GM23248 (cell line): Measurements from ENCODE around the gene FAM83D. TPM values are rescaled to one million over a fixed set of nuclear protein-coding genes. Genes with fewer than 3 reads are reported as not detected.
A peak's percentile ranks its signal among the peaks of the same experiment; 100 is the strongest.

Experiments
- DNase-seq: peaks from one replicate; pipeline ENCODE4 v3.0.0-alpha.2; 2015
- H2AFZ ChIP-seq: fragments of 200-600 bp; sonication (generic); 2 replicates; pipeline ENCODE4 v1.6.1; 2016; ENCODE audit warnings: antibody characterized with exemption
- H3F3A ChIP-seq: fragments of 200-600 bp; sonication (generic); 2 replicates; pipeline ENCODE4 v1.6.1; 2016; ENCODE audit warnings: mild to moderate bottlenecking, antibody characterized with exemption, mixed run types; ENCODE audit not compliant: insufficient read depth
- H3K27ac ChIP-seq: fragments of 200-600 bp; sonication (generic); 2 replicates; pipeline ENCODE4 v1.5.1; 2016; ENCODE audit warnings: mild to moderate bottlenecking
- H3K27me3 ChIP-seq: fragments of 200-600 bp; sonication (generic); replicated peaks from 2 replicates; pipeline ENCODE4 v1.6.1; 2016; ENCODE audit warnings: mild to moderate bottlenecking; ENCODE audit not compliant: insufficient read depth
- H3K36me3 ChIP-seq: fragments of 200-600 bp; sonication (generic); 2 replicates; pipeline ENCODE4 v1.6.1; 2016; ENCODE audit warnings: low read depth, mild to moderate bottlenecking
- H3K4me1 ChIP-seq: fragments of 200-600 bp; sonication (generic); 2 replicates; pipeline ENCODE4 v1.6.1; 2016; ENCODE audit warnings: mild to moderate bottlenecking; ENCODE audit not compliant: insufficient read depth
- H3K4me2 ChIP-seq: fragments of 200-600 bp; sonication (generic); one replicate; pipeline ENCODE4 v1.6.1; 2016; ENCODE audit warnings: mild to moderate bottlenecking; ENCODE audit not compliant: unreplicated experiment
- H3K4me3 ChIP-seq: fragments of 200-600 bp; sonication (generic); 2 replicates; pipeline ENCODE4 v1.5.1; 2016; ENCODE audit warnings: mild to moderate bottlenecking
- H3K79me2 ChIP-seq: fragments of 200-600 bp; sonication (generic); 2 replicates; pipeline ENCODE4 v1.6.1; 2016; ENCODE audit warnings: mild to moderate bottlenecking; ENCODE audit not compliant: insufficient read depth
- H3K9ac ChIP-seq: fragments of 200-600 bp; sonication (generic); 2 replicates; pipeline ENCODE4 v1.6.1; 2016; ENCODE audit warnings: mild to moderate bottlenecking
- H3K9me2 ChIP-seq: fragments of 200-600 bp; sonication (generic); 2 replicates; pipeline ENCODE4 v1.6.1; 2016; ENCODE audit warnings: mixed run types, mild to moderate bottlenecking, moderate library complexity; ENCODE audit not compliant: insufficient read depth
- H3K9me3 ChIP-seq: fragments of 200-600 bp; sonication (generic); one replicate; pipeline ENCODE4 v1.6.1; 2017; ENCODE audit warnings: low read depth
- H4K20me1 ChIP-seq: fragments of 200-600 bp; sonication (generic); 2 replicates; pipeline ENCODE4 v1.6.0; 2016; ENCODE audit not compliant: insufficient read depth
- EZH2 ChIP-seq: fragments of 200-600 bp; sonication (generic); IDR thresholded peaks from 2 replicates; pipeline ENCODE4 v1.6.1; 2018; ENCODE audit warnings: antibody characterized with exemption, mild to moderate bottlenecking; ENCODE audit not compliant: insufficient read depth, poor library complexity, severe bottlenecking
- EZH2phosphoT487 ChIP-seq: fragments of 200-600 bp; sonication (generic); IDR thresholded peaks from 2 replicates; pipeline ENCODE4 v1.6.1; 2018; ENCODE audit warnings: antibody characterized with exemption, moderate library complexity, mild to moderate bottlenecking, low read depth; ENCODE audit not compliant: insufficient read depth
- WGBS, 2 experiments: methylation state at CpG; one replicate each; pipeline ENCODE4 v1.1.6; 2015 to 2017; ENCODE audit warnings: low lambda C conversion rate in 2 of 2, low coverage in 1 of 2; ENCODE audit errors: missing lambda C conversion rate in 2 of 2; 5-methylcytosine and 5-hydroxymethylcytosine counted together
- in situ Hi-C: fragments of 300-500 bp; cut with MboI; formaldehyde crosslinking; loops from 2 replicates; pipeline ENCODE4 v1.15.0; 2020
- polyA plus RNA-seq: library from polyadenylated mRNA; unstranded; fragments of >200 nt; fragmentation: Nextera tagmentation; extraction: Ambion mirVana; gene quantifications from 2 replicates; pipeline ENCODE4 v1.2.1, GENCODE V29; 2016
- total RNA-seq: library from RNA; depleted of rRNA; stranded (reverse); fragments of >200 nt; shearing (Covaris generic); gene quantifications from 2 replicates; pipeline ENCODE4 v1.2.3, GENCODE V29; 2014

Gene FAM83D
- total and polyA plus RNA-seq, 2 experiments from 2014 or later: 11.4 to 18.2 TPM

- Histone ChIP-seq H4K20me1 (no peaks in the 10 kb centered on the region), H3K27ac (no peak overlapping the region), H3K36me3 (no peaks in the 10 kb centered on the region), H3F3A (peaks cover 14% of the 10 kb centered on the region), H3K27me3 (no peaks in the 10 kb centered on the region), H3K9me3 (no peaks in the 10 kb centered on the region), H2AFZ (no peak overlapping the region), H3K9ac (no peak overlapping the region), H3K4me2 (no peak overlapping the region), H3K9me2 (no peaks in the 10 kb centered on the region), H3K79me2 (peaks cover 51% of the 10 kb centered on the region), H3K4me1 (peaks cover 18% of the 10 kb centered on the region), H3K4me3 (no peak overlapping the region)
- no peak for DNase-seq
- TF ChIP-seq EZH2 (no peak), EZH2phosphoT487 (no peak)
- in situ Hi-C loops: no loop called here
Observed at GRCh38 chr20:38965264-38965663, 39.0 kb downstream of the FAM83D start.

GRCh38 chr20:38968090-38968489, 41.9 kb downstream of the FAM83D start:
- TF ChIP-seq EZH2phosphoT487 (no peak), EZH2 (no peak)
- H3K4me3 ChIP-seq: no peak overlapping the region
- in situ Hi-C loops: no loop called here
- H3K27ac ChIP-seq: no peak overlapping the region
- H3K4me1 ChIP-seq: peaks cover 26% of the 10 kb centered on the region
- 69 to 70% methylated on average over 6 of the region's 6 CpGs for WGBS, 2 experiments
- H3K9ac ChIP-seq: no peak overlapping the region
- H2AFZ ChIP-seq: no peak overlapping the region
- DNase-seq: no peak
- H3F3A ChIP-seq: peaks cover 22% of the 10 kb centered on the region
- no peak overlapping the region for H3K4me2 ChIP-seq
- peaks cover 45% of the 10 kb centered on the region for H3K79me2 ChIP-seq
- no peaks in the 10 kb centered on the region for H3K9me3 ChIP-seq
- no peaks in the 10 kb centered on the region for H4K20me1 ChIP-seq
- H3K27me3 ChIP-seq: no peaks in the 10 kb centered on the region
- H3K36me3 ChIP-seq: 0 out of 2 replicates have a peak, but pooled peaks cover 5% of the 10 kb centered on the region
- H3K9me2 ChIP-seq: no peaks in the 10 kb centered on the region

- Histone ChIP-seq H3K4me3 (no peak overlapping the region), H3K9ac (peak overlapping the region; percentile 31; the same call in 1 of the 2 replicates), H3K36me3 (0 out of 2 replicates have a peak, but pooled peaks cover 5% of the 10 kb centered on the region), H4K20me1 (no peaks in the 10 kb centered on the region), H2AFZ (no peak overlapping the region), H3K4me2 (peak overlapping the region; percentile 53), H3K9me3 (no peaks in the 10 kb centered on the region), H3F3A (peaks cover 26% of the 10 kb centered on the region), H3K79me2 (peaks cover 37% of the 10 kb centered on the region), H3K27ac (peak overlapping the region; percentile 86), H3K27me3 (no peaks in the 10 kb centered on the region), H3K4me1 (peaks cover 33% of the 10 kb centered on the region), H3K9me2 (no peaks in the 10 kb centered on the region)
- no peak for TF ChIP-seq EZH2
- TF ChIP-seq EZH2phosphoT487: no peak
- in situ Hi-C loops: no loop called here
- WGBS, 2 experiments: 93 to 95% methylated on average over 4 of the region's 4 CpGs
- peak; percentile 26 for DNase-seq
Observed at GRCh38 chr20:38969708-38970107, 43.5 kb downstream of the FAM83D start.

GRCh38 chr20:38970302-38970701, 44.1 kb downstream of the FAM83D start:
- Histone ChIP-seq H3K4me1 (peaks cover 33% of the 10 kb centered on the region), H3K4me2 (peak overlapping the region; percentile 53), H3K9me3 (no peaks in the 10 kb centered on the region), H4K20me1 (no peaks in the 10 kb centered on the region), H3K9me2 (no peaks in the 10 kb centered on the region), H3K79me2 (peaks cover 31% of the 10 kb centered on the region), H3K4me3 (no peak overlapping the region), H3F3A (peaks cover 27% of the 10 kb centered on the region), H3K9ac (peak overlapping the region; percentile 31; the same call in 1 of the 2 replicates), H2AFZ (no peak overlapping the region), H3K36me3 (0 out of 2 replicates have a peak, but pooled peaks cover 5% of the 10 kb centered on the region), H3K27ac (peak overlapping the region; percentile 86), H3K27me3 (no peaks in the 10 kb centered on the region)
- 0 to 11% methylated on average over 1 of the region's 1 CpG for WGBS, 2 experiments
- TF ChIP-seq EZH2phosphoT487 (no peak), EZH2 (no peak)
- in situ Hi-C loops: no loop called here
- DNase-seq: peak; percentile 88

DNA sequence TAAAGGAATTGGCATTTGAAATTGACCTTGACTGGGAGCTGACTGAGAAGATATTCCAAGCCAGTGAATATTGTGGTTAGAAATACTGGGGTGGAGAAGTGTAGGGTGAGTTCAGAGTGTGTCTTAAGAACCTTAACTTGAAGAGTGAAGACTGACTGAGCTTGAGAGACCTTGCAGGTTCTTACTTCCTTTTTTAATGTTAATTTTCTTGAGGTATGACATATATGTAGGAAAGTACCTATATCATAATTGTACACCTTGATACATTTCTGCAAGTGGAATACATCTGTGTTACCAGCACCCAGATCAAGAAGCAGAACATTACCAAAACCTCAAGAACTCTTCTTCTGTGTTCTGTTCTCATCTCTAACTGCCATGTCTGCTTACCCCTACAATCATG, 46.9 kb downstream of the FAM83D start:
- Histone ChIP-seq H4K20me1 (no peaks in the 10 kb centered on the region), H3K4me1 (peaks cover 33% of the 10 kb centered on the region), H3K9me2 (no peaks in the 10 kb centered on the region), H3K9me3 (no peaks in the 10 kb centered on the region), H3K9ac (no peak overlapping the region), H2AFZ (no peak overlapping the region), H3K79me2 (peaks cover 22% of the 10 kb centered on the region), H3F3A (peaks cover 31% of the 10 kb centered on the region), H3K36me3 (0 out of 2 replicates have a peak, but pooled peaks cover 5% of the 10 kb centered on the region), H3K4me3 (no peak overlapping the region), H3K27me3 (no peaks in the 10 kb centered on the region), H3K4me2 (no peak overlapping the region), H3K27ac (no peak overlapping the region)
- TF ChIP-seq EZH2phosphoT487 (no peak), EZH2 (no peak)
- DNase-seq: no peak
- in situ Hi-C loops: no loop called here
